ENCODE measurements around the gene SHCBP1.
"Not testable (repeated sequence)": the region's sequence is repeated elsewhere in the genome, so short reads cannot be mapped to it uniquely, and the experiment has no call there.

Gene SHCBP1

DNA sequence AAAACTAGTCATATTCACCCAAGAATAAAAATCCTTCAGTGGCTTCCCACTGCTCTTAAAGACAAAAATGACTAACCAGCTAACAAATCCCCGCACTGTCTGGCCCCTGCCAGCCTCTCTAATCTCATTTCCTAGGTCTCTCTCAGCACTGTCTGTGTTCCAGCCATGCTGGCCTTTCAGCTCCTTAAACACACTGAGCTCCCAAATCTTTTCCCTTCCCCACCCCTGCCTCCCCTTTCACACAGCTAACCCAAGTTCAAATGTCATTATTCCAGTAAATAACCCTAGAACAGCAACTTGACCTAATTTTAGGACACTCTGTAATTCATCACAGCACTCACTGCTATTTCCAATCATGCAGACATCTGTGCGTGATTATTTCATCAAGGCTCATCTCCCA, 7.8 kb downstream of the SHCBP1 start:
- DNase-seq: no peak

GRCh38 chr16:46612121-46612520, 9.1 kb downstream of the SHCBP1 start:
- no peak for DNase-seq

DNA sequence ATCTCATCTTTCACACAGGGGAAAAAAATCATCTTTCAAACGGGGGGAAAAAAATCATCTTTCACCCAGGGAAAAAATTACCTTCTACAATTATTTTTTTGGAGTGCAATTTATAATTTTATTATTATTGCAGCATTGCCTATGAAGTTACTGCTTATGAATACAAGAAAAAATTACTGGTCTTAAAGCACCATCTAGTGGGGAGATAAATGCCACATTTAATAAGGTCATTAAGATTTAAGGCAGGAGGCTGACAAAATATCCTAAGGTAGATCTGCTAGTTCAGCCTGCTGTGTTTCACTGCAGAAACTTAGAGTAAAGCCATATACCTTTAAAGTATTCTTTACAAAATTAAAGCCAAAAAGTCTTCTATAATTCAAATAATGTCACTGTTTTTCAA, 13.7 kb downstream of the SHCBP1 start:
- DNase-seq: no peak

- no peak for DNase-seq
These were observed 14.9 kb downstream of the SHCBP1 start for GRCh38 chr16:46606231-46606630.

DNA sequence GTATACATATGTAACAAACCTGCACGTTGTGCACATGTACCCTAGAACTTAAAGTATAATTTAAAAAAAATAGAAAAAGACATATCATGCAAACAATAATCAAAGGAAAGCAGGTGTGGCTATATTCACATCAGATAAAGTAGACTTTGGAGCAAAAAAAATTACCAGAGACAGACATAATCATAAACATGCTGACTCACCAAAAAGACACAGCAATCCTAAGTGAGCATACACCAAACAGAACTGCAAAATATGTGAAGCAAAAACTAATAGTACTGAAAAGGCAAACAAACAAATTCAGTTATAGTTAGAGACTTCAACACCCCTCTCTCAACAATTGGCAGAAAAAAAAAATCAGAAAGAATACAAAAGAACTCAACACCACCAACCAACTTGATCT, 29.9 kb downstream of the SHCBP1 start:
- no peak for DNase-seq

- DNase-seq: no peak
These were observed 35.1 kb downstream of the SHCBP1 start for GRCh38 chr16:46586011-46586577.

GRCh38 chr16:46583036-46583435, 38.1 kb downstream of the SHCBP1 start:
- DNase-seq: no peak

GRCh38 chr16:46582313-46582712, 38.9 kb downstream of the SHCBP1 start:
- no peak for DNase-seq

DNA sequence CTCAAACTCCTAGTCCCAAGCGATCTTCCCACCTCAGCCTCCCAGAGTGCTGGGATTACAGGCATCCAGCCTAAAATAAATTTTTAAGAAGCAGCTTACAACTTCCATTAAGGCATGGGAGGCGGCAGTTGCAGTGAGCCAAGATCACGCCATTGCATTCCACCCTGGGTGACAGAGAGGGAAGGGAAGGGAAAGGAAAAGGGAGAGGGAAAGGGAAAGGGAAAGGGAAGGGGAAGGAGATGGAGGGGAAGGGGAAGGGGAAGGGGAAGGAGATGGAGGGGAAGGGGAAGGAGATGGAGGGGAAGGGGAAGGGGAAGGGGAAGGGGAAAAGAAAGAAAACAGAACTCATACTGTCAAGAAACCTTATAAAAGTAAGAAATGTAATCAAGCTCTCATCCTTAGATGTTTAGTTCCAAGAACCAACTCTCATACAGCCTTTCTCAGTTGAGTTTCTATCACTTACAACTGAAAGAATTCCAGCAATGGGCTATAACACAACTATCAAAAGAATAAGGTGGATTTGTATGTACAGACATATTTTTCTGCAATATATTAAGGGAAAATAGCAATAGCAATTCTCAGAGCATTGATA, 43.1 kb downstream of the SHCBP1 start:
- DNase-seq: no peak

GRCh38 chr16:46573834-46574159, 47.4 kb downstream of the SHCBP1 start:
- no peak for DNase-seq

GRCh38 chr16:46573008-46573833, 48.0 kb downstream of the SHCBP1 start:
- no peak for DNase-seq

- no peak for DNase-seq
These were observed 51.9 kb downstream of the SHCBP1 start for GRCh38 chr16:46569231-46569735.

DNA sequence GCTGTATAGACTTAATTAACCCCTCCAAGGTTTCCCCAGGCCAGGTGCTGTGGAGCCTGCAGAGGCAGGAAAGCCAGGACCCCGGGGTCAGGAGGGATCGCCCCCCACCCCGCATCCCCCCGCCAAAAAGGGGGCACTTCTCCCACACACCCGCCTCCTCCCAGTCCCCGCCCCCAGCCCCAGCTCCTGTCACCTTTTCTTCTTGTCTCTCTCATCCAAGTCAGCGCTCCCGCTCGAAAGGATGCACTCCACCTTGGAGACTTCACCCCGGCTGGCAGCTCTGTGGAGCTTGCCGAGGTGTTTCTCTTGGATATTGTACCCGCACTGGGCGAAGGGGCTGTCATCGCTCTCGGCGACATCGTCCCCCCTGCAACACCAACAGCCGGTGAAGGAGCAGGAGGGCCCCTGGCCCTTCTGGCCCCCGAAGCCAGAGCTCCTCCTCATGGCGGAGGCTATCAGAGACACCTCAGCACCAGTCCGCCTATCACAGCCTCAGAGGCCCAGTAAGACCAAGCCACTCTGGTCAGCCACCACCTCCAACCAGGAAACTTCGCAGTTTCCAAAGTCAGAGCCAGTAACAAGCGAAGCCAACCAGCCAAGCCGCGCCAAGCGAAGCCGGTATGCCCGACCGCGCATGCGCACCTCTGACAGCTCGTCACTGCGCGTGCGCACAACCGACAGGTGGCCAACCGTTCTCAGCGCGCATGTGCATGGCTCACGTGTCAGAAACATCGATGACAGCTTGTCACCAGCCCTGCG, 52.5 kb downstream of the SHCBP1 start:
- no peak for DNase-seq

DNA sequence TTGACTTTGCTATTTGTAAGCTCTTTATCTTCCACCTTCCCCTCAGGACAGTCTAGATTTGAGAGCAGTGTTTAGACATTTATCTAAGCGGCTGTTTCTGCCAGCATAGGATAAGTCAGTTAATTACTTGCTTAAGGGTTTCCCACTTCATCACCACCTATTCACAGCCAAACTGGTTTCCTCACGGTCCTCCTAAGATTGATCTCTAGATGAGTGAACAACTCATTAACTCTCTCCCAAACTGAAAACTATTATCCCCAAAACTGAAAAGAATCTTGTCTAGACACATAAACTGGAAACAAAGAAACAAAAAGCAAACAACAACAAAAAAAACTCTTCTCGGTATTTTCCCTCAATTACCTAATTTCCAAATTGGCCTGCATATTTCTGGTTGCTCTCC, 58.2 kb downstream of the SHCBP1 start:
- no peak for DNase-seq

GRCh38 chr16:46558018-46558417, 63.2 kb downstream of the SHCBP1 start:
- no peak for DNase-seq

DNA sequence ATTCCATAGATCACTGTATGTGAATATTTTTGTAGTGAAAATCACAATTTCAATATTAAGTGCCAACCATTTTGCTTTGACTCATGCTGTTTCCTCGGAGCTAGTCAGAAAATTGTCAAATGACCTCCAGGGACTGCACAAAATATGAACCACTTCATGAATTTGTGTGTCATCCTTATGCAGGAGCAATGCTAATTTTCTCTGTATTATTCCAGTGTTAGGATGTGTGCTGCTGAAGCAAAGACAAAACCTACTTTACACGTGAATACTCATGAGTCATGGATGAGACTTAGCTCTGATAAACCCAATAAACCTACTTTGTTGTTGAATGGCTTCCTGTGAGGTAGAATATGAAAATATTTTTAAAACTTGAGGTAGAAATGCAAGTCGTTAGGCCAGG, 65.2 kb downstream of the SHCBP1 start:
- DNase-seq: no peak

GRCh38 chr16:46554435-46554834, 66.7 kb downstream of the SHCBP1 start:
- DNase-seq: not testable (repeated sequence)

GRCh38 chr16:46549477-46549876, 71.7 kb downstream of the SHCBP1 start:
- DNase-seq: no peak
